Measurements from ENCODE around the gene OR9Q2.

- TF ChIP-seq CTCF (IDR thresholded peaks at IDR 0.05; ENCODE audit: poor library complexity) (no peak), EZH2phosphoT487 (IDR thresholded peaks at IDR 0.05; ENCODE audit: low read depth, severe bottlenecking, unreplicated experiment) (no peak), EZH2 (IDR thresholded peaks at IDR 0.05; ENCODE audit: borderline replicate concordance) (no peak)
Measured at GRCh38 chr11:58216476-58216875, 27.6 kb downstream of the OR9Q2 start.
